Left renal cortex interstitium (tissue), 4 donors: ENCODE results near the gene APOD. TPM values are rescaled to one million over a fixed set of nuclear protein-coding genes. Genes with fewer than 3 reads are reported as not detected.
"Not testable (repeated sequence)": the region's sequence is repeated elsewhere in the genome, so short reads cannot be mapped to it uniquely, and the experiment has no call there.

Source experiments
- DNase-seq, 4 donors: peaks; one replicate each; pipeline ENCODE4 v3.0.0-alpha.2; 2013; ENCODE audit warnings: low read depth in 4 of 4, low spot score in 2 of 4, missing footprints in 1 of 4
- polyA plus RNA-seq, 4 donors: library from polyadenylated mRNA; unstranded; fragments of 120-200 nt; gene quantifications; one replicate each; pipeline ENCODE4 v1.2.1, GENCODE V29; 2013; ENCODE audit not compliant: insufficient read length in 4 of 4

Gene APOD
- 1 to 10 TPM; 1.0 to 8.5 (median 5.4) TPM for polyA plus RNA-seq

- DNase-seq: no peak
Observed at GRCh38 chr3:195583831-195584542, at the start of gene APOD. APOD (minus strand) TSS chr3:195583940; CDS start chr3:195579461, 4,479 bp downstream.

GRCh38 chr3:195633351-195633750, 49.6 kb upstream of the APOD start:
- not testable (repeated sequence) for DNase-seq

DNA sequence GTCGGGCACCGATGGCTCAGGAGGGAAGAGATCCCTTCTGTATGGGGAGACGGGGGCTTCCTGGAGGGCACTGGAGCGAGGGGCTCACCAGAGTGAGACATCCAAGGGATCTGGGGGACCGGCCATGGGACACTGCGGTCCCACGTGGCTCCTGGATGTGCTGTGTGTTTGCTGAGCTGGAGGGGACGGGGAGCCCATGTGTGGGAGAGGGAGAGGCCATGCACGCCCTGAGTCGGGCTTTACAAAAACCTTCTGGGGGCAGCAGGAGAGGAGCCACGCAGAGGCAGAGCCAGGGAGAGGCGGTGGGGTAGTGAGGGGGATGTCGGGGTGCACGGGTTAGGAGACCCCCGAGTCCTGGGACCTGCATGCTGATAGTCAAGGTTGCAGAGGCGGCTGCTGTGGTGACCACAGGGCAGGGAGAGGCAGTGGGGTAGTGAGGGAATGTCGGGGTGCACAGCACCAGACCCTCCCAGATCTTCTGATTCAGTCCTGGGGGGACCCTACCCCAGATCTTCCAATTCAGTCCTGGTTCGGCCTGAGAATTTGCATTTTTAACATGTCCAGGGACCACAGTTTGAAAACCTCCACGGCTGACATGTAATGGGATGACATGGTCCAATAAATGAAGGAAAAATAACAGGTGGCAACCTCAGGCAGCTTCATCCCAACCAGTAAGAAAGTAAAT, 48.9 kb upstream of the APOD start:
- DNase-seq: not testable (repeated sequence)

DNA sequence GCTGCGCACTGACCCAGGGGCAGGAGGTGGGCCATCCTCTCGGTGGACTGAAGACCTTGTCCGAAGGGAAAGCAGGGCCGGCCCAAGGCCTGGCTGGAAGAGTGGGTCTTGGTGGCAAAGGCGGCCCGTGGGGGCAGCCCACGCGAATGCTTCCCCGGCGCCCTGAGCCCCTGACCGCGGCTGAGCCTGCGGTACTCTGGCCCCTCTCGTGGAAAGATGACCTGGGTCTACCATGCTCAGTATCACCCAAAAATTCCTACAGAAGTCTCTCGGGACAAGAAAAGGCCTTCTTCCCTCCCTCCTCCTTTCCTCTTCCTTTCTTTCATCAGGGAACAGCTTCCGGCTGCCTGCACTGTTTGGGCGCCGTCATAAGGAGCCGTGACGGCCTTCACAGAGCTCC, 48.3 kb upstream of the APOD start:
- DNase-seq: not testable (repeated sequence)

DNA sequence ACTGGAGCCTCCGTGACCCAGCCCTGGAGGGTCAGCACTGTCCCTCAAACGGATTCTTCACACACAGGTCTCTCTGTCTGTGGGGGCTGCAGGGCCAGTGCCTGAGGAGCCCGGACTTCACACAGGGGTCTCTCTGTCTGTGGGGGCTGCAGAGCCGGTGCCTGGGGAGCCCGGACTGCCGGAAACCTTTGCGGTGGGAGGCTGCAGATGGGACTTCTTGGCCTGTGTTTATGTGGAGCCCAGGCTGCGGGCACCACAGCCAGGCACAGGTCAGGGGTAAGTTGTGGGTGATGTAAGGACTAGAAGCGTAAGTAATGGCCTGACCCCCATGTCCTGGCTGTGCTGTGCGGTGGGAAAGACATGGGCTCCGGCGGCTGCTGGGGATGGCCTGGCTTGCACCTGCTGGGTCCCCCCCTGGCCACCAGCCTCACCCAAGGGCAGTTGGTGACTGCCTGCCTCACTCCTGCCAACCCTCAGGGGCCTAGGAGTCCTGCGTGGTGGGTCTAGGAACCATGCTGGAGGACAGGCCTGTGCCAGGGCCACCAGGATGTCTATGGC, 47.3 kb upstream of the APOD start:
- not testable (repeated sequence) for DNase-seq

- not testable (repeated sequence) for DNase-seq
Observed at GRCh38 chr3:195630086-195630917, 46.6 kb upstream of the APOD start.

DNA sequence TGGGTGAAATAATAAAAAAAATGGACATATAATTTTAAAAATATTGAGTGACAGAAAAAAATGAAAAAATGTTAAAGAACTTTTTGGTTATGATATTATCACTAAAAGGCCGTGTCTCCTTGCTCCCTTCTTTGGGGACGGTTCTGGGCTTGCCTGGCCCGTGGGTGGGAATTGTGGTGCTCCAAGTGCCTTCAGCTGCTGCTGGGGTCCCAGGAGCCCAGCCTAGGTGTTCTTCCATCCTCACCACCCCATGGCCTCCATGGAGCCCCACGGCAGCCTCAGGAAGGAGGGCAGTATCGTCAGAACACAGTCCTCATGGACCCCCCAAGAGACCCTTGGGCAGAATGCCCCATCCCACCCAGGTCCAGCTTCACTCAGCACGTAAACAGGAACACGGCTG, 45.9 kb upstream of the APOD start:
- not testable (repeated sequence) for DNase-seq

DNA sequence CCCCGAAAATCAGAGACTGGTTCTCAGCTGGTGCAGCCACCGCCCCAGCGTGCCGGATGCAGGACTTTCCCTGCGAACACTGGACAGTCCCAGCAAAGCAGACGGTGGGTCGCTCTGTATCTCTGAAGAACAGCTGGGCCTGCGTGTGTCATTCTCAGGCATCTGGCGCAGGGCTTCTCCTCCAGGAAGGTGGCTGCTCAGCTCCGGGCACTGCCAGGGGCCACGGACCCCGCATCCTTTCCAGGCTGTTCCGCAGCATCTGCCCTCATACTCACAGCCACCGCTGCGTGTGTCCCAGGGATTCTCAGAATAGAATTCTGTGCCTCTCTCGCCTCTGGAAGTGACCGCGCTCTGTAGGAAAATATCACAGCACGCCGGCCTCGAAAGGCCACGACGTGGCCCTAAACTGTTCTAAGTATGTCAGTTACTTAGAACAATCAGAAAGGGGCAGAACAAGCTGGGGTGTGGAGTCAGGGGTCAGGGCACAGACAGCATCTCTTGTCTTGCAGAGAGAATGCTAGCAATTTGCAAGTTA, 44.7 kb upstream of the APOD start:
- not testable (repeated sequence) for DNase-seq

DNA sequence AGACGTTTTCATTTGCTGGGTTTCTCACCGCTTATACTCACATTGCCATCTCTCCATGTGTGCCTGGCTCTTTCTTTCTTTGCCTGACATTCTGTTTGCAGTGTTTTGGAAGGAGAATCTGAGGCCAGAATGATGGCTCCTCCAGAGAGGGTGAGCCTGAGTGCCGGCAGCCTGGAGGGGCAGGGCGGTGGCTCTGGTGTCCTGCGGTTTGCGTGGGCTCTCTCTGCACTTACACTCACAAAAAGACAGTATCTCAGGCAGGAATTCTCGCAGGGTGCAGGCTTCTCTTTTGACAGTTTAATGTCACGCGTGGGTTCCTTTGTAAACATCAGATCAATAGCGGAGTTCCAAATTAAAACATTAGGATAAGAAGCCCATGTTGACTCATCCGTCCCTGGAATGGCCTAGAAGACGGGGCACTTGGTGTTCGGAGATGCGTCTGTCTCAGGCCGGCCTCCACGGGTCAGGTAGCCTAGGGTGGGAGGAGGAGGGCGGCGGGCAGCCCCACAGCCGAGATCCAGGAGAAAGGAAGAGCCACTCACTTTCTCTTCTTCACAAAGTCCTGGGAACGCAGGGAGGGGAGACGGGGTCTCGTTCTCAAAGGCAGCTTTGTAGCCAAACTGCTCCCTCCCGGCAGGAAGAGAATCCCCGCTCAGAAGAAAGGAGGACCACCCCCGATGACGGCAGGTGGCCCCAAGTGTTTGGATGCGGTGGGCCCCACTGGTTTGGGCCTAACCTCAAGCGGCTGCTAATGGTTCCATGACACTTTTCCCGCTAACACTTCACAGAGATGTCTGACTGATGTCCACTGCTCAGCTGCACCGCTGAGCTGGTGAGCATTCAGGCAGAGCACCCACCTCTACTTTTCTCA, 44.0 kb upstream of the APOD start:
- not testable (repeated sequence) for DNase-seq

- not testable (repeated sequence) for DNase-seq
Observed at GRCh38 chr3:195624603-195625560, 41.1 kb upstream of the APOD start.

- DNase-seq: not testable (repeated sequence)
Observed at GRCh38 chr3:195624171-195624570, 40.4 kb upstream of the APOD start.

GRCh38 chr3:195623217-195623965, 39.7 kb upstream of the APOD start:
- DNase-seq: not testable (repeated sequence)

DNA sequence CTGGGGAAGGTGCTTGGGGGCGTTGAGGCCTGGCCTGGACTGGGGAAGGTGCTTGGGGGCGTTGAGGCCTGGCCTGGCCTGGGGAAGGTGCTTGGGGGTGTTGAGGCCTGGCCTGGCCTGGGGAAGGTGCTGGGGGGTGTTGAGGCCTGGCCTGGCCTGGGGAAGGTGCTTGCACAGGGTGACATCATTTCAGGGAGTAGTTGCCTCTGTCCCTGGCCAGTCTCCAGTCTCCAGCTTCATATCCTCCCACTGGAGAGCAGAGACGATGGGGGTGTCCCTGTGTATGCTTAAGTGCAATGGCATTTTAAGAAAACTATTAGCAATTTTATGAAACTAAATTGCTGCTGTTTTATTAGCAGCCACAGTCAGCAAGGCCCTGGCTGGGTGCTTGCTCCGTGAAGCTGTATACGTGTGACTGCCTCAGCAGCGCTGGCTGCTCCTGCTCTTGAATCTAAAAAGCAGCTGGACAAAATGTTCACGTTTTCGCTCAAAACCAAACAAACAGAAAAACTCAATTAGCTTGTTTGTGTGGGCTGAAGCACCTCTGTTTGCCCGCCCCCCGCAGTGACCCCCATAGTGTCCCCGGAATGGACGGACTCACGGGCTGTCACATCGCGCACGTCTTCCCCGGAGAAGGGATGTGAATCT, 38.9 kb upstream of the APOD start:
- not testable (repeated sequence) for DNase-seq

- DNase-seq: not testable (repeated sequence)
Observed at GRCh38 chr3:195622012-195622411, 38.3 kb upstream of the APOD start.

DNA sequence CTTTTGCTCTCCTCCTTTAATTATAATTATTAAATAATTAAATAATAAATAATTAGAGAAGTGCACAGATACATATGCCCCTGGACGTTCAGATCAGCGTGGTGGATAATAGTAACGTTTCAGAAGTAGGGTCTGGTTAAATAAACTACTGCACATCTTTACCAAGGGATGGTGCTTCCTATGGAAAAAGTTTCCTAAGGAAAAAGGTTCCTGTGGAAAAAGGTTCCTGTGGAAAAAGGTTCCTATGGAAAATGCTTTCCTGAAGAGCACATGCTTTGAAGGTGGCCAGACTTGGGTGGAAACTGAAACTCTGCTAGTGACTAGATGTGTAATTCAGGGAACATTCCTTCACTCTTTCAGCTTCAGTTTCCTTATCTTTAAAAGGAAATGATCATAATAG, 37.4 kb upstream of the APOD start:
- DNase-seq: not testable (repeated sequence)

GRCh38 chr3:195620476-195620875, 36.7 kb upstream of the APOD start:
- DNase-seq: not testable (repeated sequence)
